Measurements from ENCODE around the gene NOL3.
A peak's percentile ranks its signal among the peaks of the same experiment; 100 is the strongest.

The NOL3 gene

GRCh38 chr16:67169642-67170167, 633 bp upstream of the NOL3 start:
- DNase-seq (ENCODE audit: low read depth, low spot score) = no peak

GRCh38 chr16:67170949-67171649, 761 bp downstream of the NOL3 start:
- DNase-seq (ENCODE audit: low read depth, low spot score) = no peak

DNA sequence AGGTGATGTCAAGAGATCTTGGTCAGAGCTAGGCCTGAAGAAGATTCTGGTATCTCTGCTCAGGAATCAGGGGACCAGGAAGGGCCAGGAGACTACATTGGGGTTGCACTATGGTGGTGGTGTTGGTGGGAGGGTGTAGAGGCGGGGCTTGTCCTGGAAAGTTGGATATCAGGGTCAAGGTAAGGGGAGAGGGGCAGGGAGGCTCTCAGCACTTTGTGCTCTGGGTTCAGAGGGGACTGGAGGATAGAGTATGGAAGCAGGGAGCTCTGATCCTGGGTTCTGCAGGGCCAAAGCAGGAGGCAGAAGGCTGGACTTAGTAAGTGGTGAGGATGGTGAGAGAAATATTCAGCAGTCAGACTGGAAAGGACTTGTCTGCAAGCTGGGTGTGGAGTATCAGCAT, 3.0 kb downstream of the NOL3 start:
- no peak for DNase-seq (ENCODE audit: low read depth, low spot score)

DNA sequence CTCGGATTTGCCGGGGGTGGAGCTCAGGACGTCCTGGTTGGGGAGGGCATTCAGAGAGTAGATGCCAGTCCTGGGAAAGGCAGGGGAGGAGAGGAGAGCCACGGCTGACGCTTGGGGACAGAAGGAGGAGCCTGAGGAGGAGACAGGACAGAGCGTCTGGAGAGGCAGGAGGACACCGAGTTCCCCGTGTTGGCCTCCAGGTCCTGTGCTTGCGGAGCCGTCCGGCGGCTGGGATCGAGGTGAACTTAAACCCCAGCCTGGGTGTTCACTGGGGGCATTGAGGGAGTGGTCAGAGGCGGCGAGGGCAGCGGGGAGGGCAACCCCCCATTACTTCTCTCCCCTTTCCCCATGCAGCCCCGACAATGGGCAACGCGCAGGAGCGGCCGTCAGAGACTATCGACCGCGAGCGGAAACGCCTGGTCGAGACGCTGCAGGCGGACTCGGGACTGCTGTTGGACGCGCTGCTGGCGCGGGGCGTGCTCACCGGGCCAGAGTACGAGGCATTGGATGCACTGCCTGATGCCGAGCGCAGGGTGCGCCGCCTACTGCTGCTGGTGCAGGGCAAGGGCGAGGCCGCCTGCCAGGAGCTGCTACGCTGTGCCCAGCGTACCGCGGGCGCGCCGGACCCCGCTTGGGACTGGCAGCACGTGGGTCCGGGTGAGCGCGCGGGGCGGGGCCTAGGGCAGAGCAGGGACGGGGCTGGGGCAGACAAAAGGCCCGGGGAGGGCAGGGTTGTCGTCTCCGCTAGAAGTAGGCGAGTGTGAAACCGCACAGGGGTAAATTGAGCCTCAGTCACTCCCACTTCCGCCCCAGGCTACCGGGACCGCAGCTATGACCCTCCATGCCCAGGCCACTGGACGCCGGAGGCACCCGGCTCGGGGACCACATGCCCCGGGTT, 3.7 kb downstream of the NOL3 start:
- DNase-seq (ENCODE audit: low read depth, low spot score) = no peak

DNA sequence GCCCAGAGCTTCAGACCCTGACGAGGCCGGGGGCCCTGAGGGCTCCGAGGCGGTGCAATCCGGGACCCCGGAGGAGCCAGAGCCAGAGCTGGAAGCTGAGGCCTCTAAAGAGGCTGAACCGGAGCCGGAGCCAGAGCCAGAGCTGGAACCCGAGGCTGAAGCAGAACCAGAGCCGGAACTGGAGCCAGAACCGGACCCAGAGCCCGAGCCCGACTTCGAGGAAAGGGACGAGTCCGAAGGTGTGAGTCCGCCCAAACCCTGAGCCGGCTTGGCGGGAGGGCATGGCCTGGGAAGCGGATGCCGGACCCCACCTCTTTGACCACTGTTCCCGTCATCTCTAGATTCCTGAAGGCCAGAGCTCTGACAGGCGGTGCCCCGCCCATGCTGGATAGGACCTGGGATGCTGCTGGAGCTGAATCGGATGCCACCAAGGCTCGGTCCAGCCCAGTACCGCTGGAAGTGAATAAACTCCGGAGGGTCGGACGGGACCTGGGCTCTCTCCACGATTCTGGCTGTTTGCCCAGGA, 4.4 kb downstream of the NOL3 start:
- DNase-seq (ENCODE audit: low read depth, low spot score) = no peak

DNA sequence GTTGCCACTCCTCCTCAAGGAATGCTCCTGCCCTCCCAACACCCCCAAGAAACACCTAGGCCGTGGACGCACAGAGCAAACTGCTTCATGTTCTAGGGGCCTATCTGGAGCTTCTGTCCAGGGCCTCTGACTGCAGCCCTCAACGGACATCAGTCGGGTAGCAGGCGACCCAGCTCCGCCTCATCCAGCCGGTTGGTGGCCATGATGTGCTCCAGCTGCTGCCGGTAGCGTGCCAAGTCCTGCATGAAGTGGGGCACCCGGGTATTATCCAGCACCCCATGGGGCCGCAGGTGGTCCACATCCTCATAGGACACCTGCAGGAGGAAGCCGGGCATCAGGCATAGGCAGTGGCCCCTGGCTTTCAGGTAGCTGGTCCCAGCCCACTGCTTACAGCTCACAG, 6.3 kb downstream of the NOL3 start:
- DNase-seq (ENCODE audit: low read depth, low spot score) = no peak

- DNase-seq (ENCODE audit: low read depth, low spot score) = no peak
Observed at GRCh38 chr16:67177743-67178699, 7.7 kb downstream of the NOL3 start.

DNA sequence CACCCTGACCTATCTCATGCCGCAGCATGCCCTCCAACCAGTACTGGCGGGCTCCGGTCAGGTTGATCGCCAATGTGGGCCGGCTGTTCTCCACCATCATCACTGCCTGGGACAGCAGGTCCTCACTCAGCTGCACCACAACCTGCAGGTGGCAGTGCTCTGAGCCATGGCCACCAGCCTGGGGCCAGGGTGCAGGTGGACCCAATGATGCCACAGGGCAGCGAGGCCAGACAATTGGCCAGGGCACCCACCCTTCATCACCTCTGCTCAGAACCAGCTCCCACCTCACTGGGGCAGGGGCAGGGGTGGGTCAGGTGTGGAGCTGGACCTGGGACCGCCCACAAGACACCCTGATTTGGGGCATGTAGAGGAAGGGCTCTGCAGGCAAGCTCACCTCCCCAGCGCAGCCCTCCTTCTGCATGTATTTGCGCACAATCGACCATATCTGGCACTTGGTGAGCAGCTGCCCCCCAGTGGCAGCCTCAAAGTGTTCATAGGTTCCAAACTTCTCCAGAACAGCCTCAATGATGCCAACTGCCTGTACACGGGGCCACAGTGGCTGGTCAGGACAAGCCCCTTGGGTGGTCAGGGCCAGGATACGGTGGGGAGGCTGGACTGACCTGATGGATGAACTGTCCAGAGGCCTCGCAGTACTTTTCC, 9.2 kb downstream of the NOL3 start:
- no peak for DNase-seq (ENCODE audit: low read depth, low spot score)

DNA sequence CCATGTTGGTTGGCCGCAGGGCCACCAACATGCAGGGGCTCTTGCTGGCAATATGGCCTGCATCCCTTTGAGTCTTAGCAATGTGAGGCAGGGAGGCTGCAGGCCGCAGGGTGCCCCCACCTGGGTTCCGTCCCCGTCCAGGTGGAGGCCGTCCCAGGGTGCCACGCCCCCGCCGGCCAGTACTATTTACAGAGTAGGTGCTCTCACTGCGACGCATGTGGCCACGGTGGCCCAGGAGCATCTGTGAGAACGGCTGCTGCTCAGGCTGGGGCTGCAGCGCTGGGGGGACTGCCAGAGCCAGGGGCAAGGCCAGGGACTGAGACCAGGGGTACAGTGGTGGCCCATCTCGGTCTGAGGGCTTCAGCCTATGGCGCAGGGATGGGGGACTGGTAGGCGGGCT, 9.8 kb downstream of the NOL3 start:
- DNase-seq (ENCODE audit: low read depth, low spot score) = no peak

GRCh38 chr16:67181346-67181745, 11.0 kb downstream of the NOL3 start:
- no peak for DNase-seq (ENCODE audit: low read depth, low spot score)

GRCh38 chr16:67182288-67182687, 11.9 kb downstream of the NOL3 start:
- no peak for DNase-seq (ENCODE audit: low read depth, low spot score)

- DNase-seq (ENCODE audit: low read depth, low spot score) = no peak
Observed at GRCh38 chr16:67183284-67183626, 12.9 kb downstream of the NOL3 start.

DNA sequence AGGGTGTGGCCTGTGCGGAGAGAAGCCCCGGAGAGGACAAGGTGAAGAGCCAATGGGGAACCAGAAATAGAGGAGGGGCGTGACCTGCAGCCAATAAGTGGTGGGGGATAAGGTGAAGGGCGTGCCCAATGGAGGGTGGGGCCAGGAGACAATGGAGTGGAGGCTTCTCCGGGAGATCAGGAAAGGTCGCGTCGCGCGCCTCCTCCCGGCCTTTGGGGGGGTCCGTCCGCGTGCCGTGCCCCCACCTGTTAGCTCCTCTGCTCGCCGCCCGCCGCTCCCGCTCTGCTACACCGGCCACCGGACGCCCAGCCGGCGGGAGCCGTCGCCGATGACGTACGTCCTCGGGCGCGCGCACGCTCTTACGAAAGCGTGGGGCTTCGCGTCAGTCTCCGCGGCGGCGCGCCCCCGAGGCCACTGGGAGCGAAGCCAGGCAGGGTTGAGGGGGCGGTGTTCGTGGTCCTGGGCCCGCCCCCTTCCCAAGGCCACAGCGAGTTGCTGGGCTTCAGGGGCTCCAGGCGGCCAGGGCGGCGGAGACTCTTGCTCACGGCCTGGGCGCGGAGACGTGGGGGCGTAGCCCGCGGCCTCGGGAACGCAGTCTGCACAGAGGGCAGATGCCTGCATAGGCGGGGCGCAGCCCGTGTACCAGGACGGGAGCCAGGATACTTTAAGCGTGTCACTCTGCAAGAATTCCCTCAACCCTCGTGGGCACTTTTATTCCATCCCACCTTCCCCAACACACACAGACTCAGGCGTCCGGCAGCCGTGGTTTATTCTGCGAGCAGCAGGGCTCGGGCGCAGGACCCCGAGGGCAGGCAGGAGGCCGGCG, 13.5 kb downstream of the NOL3 start, which contains the start of gene MATCAP1:
Gene MATCAP1, minus strand, starts transcription at position 337 of the 826 bp plus-strand sequence. CDS start 3,353 bp downstream, outside the sequence.
- DNase-seq (ENCODE audit: low read depth, low spot score) = peak; percentile 86

GRCh38 chr16:67184453-67184994, 14.2 kb downstream of the NOL3 start:
- no peak for DNase-seq (ENCODE audit: low read depth, low spot score)

DNA sequence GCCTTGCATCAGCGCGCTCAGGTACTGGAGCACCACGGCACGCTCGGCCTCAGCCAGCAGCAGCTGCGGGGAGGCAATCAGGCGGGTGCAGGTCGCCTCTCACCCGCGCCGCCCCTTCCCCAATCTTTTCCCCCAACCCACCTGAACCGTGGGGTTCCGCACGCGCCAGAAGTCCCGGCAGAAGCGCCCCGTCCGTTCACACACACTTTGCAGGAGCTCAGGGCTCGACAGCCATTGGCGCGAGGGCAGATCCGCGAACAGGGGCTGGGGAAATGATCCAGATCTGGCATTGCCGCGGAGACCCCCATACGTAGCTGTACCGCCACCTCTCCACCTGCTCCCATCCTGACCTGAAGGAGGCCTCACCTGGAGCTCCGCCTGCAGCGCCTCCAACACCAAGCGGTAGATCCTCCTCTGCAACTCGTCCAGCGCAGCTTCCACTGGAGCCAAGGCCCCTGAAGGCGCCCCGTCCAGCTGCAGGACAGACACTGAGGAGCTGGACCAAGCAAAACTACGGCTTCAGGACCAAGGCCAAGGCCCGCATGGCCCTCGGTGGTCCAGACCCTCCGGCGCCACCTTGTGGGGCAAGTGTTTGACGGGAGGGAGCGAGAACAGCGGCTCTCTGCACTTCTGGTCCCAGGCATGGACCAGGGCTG, 14.8 kb downstream of the NOL3 start:
- peak; percentile 71 for DNase-seq (ENCODE audit: low read depth, low spot score)

DNA sequence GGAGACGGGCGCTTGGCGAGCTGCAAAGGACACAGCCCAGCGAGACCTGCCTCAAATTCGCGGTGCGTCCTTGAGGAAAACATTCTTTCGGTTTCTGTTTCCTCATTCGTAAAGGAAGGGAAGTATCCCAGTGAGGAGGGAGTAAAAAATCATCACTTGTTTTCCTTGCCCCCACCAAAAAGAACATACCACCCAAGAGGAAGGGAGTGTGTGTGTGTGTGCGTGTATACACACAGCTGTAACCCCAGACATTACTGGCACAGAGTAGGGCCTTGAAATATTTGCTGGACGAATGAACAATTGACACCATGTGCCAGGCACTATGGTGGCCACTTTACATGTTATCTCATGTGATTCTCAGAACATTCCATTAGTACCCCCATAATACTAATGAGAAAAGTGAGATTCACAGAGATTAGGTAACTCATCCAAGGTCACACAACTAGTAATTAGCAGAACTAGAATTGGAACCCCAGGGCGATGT, 15.4 kb downstream of the NOL3 start:
- no peak for DNase-seq (ENCODE audit: low read depth, low spot score)

DNA sequence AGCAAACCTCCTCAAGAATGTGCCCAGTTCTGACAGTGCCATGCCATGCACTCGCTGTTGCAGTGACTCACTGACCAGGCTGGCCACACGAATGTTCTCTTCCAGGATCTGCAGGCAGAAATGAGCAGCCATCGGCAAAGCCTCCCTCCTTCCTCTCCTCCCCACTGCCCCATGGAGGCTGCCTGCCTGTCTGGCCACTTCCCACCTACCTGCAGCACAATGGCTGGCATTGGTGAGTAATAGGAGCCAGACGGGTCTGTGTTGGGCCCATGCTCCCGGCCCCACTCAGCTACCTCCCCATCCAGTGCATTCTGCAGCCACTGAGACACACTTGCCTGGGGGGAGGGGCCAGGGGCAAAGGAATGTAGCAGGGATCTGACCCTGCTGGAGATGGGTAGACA, 16.2 kb downstream of the NOL3 start:
- no peak for DNase-seq (ENCODE audit: low read depth, low spot score)

GRCh38 chr16:67187175-67187890, 17.0 kb downstream of the NOL3 start:
- DNase-seq (ENCODE audit: low read depth, low spot score) = no peak

Measured in activated CD4-positive, CD25-positive, alpha-beta regulatory T cell treated with anti-CD3 and anti-CD28 coated beads, Interleukin-2, amount 50 U/mL, for 16 hours (primary cell).